Fibroblast of lung (primary cell): ENCODE measurements around the gene SH2D3C. TPM values are rescaled to one million over a fixed set of nuclear protein-coding genes. Genes with fewer than 3 reads are reported as not detected.

ENCODE experiments used
- DNase-seq, 2 donors: peaks; one replicate each; pipeline versions ENCODE4 v3.0.0 to v3.0.0-alpha.2; 2010; ENCODE audit warnings: low read depth in 2 of 2
- H2AFZ ChIP-seq: 2 replicates; pipeline ENCODE4 v1.5.1; 2012; ENCODE audit warnings: low read length, control low read depth, inconsistent platforms
- H3K27ac ChIP-seq: 2 replicates; pipeline ENCODE4 v1.5.1; 2011; ENCODE audit warnings: low read length, control low read depth; ENCODE audit not compliant: insufficient read depth
- H3K27me3 ChIP-seq: 2 replicates; pipeline ENCODE4 v1.5.1; 2011; ENCODE audit warnings: mild to moderate bottlenecking, low read length; ENCODE audit not compliant: control insufficient read depth, insufficient read depth
- H3K36me3 ChIP-seq: 2 replicates; pipeline ENCODE4 v1.5.1; 2011; ENCODE audit warnings: low read length; ENCODE audit not compliant: control insufficient read depth, insufficient read depth
- H3K4me1 ChIP-seq: 2 replicates; pipeline ENCODE4 v1.5.1; 2011; ENCODE audit warnings: low read length; ENCODE audit not compliant: control insufficient read depth, insufficient read depth; ENCODE audit errors: extremely low read depth
- H3K4me2 ChIP-seq: 2 replicates; pipeline ENCODE4 v1.5.1; 2011; ENCODE audit warnings: low read length, control low read depth; ENCODE audit not compliant: insufficient read depth; ENCODE audit errors: extremely low read depth
- H3K4me3 ChIP-seq, 4 experiments: fragments of 200-600 bp in 1 of 4; sonication (generic) in 1 of 4; replicated peaks in 1 of 4; 2 replicates each; pipeline ENCODE4 v1.5.1; 2011 to 2016; ENCODE audit warnings: low read length in 4 of 4, low read depth in 3 of 4, mild to moderate bottlenecking in 3 of 4, control low read depth in 2 of 4, inconsistent platforms in 1 of 4, mixed read lengths in 1 of 4; ENCODE audit not compliant: insufficient read depth in 1 of 4; ENCODE audit errors: control extremely low read depth in 1 of 4
- H3K79me2 ChIP-seq: 2 replicates; pipeline ENCODE4 v1.5.1; 2012; ENCODE audit warnings: mild to moderate bottlenecking, low read length, inconsistent platforms; ENCODE audit not compliant: control insufficient read depth, insufficient read depth
- H3K9ac ChIP-seq: 2 replicates; pipeline ENCODE4 v1.5.1; 2011; ENCODE audit warnings: mild to moderate bottlenecking, low read length, control low read depth; ENCODE audit not compliant: insufficient read depth
- H3K9me3 ChIP-seq: 2 replicates; pipeline ENCODE4 v1.5.1; 2012; ENCODE audit warnings: low read depth, low read length; ENCODE audit not compliant: control insufficient read depth, insufficient read depth
- H4K20me1 ChIP-seq: 2 replicates; pipeline ENCODE4 v1.5.1; 2011; ENCODE audit warnings: low read length; ENCODE audit not compliant: control insufficient read depth, insufficient read depth; ENCODE audit errors: extremely low read depth
- EZH2 ChIP-seq: IDR thresholded peaks from 2 replicates; pipeline ENCODE4 v1.5.1; 2012; ENCODE audit warnings: low read length, control low read depth, mild to moderate bottlenecking; ENCODE audit errors: missing control alignments
- polyA plus RNA-seq, 2 donors: library from polyadenylated mRNA; depleted of rRNA in 1 of 2; stranded (reverse) in 1 of 2; unstranded in 1 of 2; fragments of >200 nt; gene quantifications; 2 replicates each; pipeline ENCODE4 v1.2.1, GENCODE V29; 2011 to 2012; ENCODE audit warnings: missing spikeins in 1 of 2
- total RNA-seq: library from RNA; depleted of rRNA; stranded (reverse); fragments of >200 nt; gene quantifications from 2 replicates; pipeline ENCODE4 v1.2.1, GENCODE V29; 2014
- TF ChIP-seq, protein P1 (sequence below), 2 donors: IDR thresholded peaks in 1 of 2; conservative IDR thresholded peaks in 1 of 2; 1 replicate in 1 of 2; 2 replicates in 1 of 2; pipeline ENCODE4 v1.5.1; 2011 to 2012; ENCODE audit warnings: low read length in 2 of 2, control low read depth in 1 of 2, inconsistent platforms in 1 of 2, low read depth in 1 of 2, mild to moderate bottlenecking in 1 of 2

The SH2D3C gene
- total and polyA plus RNA-seq, 2 donors (not counting 1 experiment from before 2014, with no cell fraction given), result 1.2 TPM; not detected in 1

DNA sequence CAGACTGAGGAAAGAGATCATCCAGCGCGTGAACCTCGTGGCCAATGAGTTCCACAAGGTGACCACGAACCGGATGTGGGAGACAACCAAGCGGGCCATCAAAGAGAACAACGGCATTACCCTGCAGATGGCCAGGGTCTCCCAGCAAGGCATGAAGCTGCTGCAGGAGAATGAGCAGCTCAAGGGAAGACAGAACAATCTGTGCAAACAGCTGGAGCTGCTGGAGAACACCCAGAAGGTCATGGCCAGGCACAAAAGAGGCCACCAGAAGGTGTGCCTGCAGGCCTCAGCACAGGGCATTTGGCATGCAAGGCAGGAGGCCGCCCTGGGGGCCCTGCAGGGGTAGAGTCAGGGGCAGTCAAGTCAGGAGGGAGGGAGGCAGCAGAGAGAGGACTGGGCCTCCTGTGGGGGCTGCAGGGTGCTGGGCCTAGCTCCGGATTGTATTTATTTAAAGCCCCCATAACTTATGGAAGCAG lies 67.2 kb downstream of the SH2D3C start:
- TF ChIP-seq, protein P1, sequence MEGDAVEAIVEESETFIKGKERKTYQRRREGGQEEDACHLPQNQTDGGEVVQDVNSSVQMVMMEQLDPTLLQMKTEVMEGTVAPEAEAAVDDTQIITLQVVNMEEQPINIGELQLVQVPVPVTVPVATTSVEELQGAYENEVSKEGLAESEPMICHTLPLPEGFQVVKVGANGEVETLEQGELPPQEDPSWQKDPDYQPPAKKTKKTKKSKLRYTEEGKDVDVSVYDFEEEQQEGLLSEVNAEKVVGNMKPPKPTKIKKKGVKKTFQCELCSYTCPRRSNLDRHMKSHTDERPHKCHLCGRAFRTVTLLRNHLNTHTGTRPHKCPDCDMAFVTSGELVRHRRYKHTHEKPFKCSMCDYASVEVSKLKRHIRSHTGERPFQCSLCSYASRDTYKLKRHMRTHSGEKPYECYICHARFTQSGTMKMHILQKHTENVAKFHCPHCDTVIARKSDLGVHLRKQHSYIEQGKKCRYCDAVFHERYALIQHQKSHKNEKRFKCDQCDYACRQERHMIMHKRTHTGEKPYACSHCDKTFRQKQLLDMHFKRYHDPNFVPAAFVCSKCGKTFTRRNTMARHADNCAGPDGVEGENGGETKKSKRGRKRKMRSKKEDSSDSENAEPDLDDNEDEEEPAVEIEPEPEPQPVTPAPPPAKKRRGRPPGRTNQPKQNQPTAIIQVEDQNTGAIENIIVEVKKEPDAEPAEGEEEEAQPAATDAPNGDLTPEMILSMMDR (conservative IDR thresholded peaks at IDR 0.05 in 1 of 2, IDR thresholded peaks at IDR 0.05 in 1 of 2; ENCODE audit: low read depth in 1 of 2, low read length in 2 of 2), result no peak
- no peak for TF ChIP-seq EZH2
- no peak for DNase-seq
- H3K79me2 ChIP-seq, result no peaks in the 10 kb centered on the region
- no peak overlapping the region for H3K4me2 ChIP-seq
- H4K20me1 ChIP-seq, result no peaks in the 10 kb centered on the region
- peaks cover 6% of the 10 kb centered on the region for H3K4me1 ChIP-seq
- no peak overlapping the region for H2AFZ ChIP-seq
- H3K9me3 ChIP-seq, result no peaks in the 10 kb centered on the region
- no peaks in the 10 kb centered on the region for H3K27me3 ChIP-seq
- H3K36me3 ChIP-seq, result peaks cover 1% of the 10 kb centered on the region
- no peak overlapping the region for H3K9ac ChIP-seq
- H3K4me3 ChIP-seq, result no peak overlapping the region
- H3K27ac ChIP-seq, result no peak overlapping the region

DNA sequence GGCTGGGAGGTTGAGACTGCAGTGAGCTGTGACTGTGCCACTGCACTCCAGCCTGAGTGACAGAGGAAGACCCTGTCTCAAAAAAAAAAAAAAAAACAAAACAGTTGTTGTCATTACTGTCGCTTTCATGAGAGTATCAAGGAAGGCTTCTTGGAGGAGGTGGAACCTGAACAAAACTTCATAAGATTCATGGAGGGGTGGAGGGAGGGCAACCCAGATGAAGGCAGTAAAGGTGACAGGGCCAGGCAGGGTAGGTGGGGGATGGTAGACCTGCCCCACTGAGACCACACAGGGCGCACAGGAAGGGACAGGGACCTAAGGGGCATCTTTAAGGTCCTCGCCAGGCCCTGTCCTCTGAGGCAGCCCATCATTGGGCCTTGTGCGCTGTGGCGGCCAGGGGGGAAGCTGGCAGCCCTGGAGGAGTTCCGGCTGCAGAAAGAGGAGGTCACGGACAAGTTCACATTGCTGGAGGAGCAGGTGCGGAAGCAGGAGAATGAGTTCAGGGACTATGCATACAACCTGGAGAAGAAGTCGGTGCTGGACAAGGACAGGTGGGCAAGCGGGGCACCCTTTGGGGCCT lies 68.2 kb downstream of the SH2D3C start:
- no peaks in the 10 kb centered on the region for H3K27me3 ChIP-seq
- H3K36me3 ChIP-seq, result peaks cover 1% of the 10 kb centered on the region
- H3K9me3 ChIP-seq, result no peaks in the 10 kb centered on the region
- no peak overlapping the region for H3K4me3 ChIP-seq
- H3K4me1 ChIP-seq, result peaks cover 3% of the 10 kb centered on the region
- TF ChIP-seq, protein P1 (conservative IDR thresholded peaks at IDR 0.05 in 1 of 2, IDR thresholded peaks at IDR 0.05 in 1 of 2; ENCODE audit: low read depth in 1 of 2, low read length in 2 of 2), result no peak
- TF ChIP-seq EZH2, result no peak
- no peak overlapping the region for H3K27ac ChIP-seq
- no peak overlapping the region for H3K4me2 ChIP-seq
- no peak for DNase-seq
- no peaks in the 10 kb centered on the region for H3K79me2 ChIP-seq
- H4K20me1 ChIP-seq, result no peaks in the 10 kb centered on the region
- H3K9ac ChIP-seq, result no peak overlapping the region
- no peak overlapping the region for H2AFZ ChIP-seq

DNA sequence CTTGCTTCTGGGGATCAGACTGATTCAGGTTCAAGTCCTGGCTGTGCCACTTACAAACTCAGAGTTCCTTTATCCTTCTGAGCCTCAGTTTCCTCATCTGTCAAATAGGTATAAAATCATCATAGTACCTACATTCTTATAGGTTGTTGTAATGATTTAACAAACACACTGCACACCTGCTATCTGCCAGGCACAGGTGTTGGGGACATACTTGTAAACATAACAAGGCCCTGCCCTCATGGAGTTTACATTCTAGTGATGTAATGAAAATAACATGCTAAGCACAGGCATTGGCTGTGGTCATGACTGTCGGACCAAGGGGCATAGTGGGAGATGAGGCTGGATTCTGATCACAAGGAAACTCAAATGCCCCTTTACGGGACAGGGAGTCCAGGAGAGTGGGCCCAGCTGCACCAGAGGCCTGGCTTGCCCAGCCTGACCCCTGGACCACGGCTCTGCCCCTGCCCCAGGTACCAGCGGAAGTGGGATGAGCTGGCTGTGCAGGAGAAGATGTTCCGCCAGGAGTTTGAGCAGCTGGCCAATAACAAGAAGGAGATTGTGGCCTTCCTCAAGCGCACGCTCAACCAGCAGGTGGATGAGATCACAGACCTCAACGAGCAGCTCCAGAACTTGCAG lies 69.4 kb downstream of the SH2D3C start:
- Histone ChIP-seq H3K36me3 (peaks cover 1% of the 10 kb centered on the region), H3K9ac (no peak overlapping the region), H3K4me1 (no peaks in the 10 kb centered on the region), H3K9me3 (no peaks in the 10 kb centered on the region), H3K27ac (no peak overlapping the region), H3K4me2 (no peak overlapping the region), H4K20me1 (no peaks in the 10 kb centered on the region), H3K27me3 (no peaks in the 10 kb centered on the region), H3K4me3 (no peak overlapping the region), H2AFZ (no peak overlapping the region), H3K79me2 (no peaks in the 10 kb centered on the region)
- no peak for DNase-seq
- no peak for TF ChIP-seq EZH2
- TF ChIP-seq, protein P1 (conservative IDR thresholded peaks at IDR 0.05 in 1 of 2, IDR thresholded peaks at IDR 0.05 in 1 of 2; ENCODE audit: low read depth in 1 of 2, low read length in 2 of 2), result no peak
